Measurements from ENCODE around the gene KRT78.

DNA sequence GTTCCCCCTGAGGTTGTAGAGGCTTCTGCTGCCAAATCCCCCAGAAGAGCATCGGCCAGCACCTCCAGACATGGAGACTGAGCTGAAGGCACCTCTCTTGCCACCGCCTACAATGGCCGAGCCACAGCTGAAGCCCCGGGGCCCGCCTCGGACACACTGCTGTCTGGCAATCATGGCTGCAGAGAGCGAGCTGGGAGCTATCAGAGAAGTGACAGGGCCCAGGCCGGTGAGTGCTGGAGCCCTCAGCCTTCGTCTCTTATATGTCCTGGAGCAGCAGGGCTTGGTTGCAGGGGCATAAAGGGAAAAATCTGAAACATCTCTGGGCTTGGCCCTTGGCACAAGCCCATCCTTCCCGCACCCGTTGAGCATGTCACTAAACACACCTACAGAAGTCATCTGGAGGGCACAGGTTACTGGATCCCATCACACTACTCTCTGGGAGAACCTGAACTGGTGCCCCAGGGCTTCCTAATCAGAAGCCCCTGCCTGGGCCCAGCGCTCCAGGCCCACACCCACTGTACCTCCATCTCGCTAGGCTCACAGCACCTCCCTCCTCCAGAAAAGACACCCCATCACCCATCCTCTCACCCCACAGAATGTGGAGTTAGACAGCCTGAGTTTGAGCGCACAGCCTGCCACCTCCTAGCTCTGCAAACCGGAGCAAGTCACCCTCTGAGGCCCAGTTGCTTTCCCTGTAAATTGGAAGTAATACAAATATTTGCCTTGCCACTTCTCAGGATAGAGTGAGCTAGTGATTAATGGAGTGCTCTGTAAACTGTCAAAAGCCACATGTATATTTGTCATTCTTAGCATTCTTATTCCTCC, 34.7 kb downstream of the KRT78 start, which contains the start of gene KRT4:
- TF ChIP-seq, protein P1, sequence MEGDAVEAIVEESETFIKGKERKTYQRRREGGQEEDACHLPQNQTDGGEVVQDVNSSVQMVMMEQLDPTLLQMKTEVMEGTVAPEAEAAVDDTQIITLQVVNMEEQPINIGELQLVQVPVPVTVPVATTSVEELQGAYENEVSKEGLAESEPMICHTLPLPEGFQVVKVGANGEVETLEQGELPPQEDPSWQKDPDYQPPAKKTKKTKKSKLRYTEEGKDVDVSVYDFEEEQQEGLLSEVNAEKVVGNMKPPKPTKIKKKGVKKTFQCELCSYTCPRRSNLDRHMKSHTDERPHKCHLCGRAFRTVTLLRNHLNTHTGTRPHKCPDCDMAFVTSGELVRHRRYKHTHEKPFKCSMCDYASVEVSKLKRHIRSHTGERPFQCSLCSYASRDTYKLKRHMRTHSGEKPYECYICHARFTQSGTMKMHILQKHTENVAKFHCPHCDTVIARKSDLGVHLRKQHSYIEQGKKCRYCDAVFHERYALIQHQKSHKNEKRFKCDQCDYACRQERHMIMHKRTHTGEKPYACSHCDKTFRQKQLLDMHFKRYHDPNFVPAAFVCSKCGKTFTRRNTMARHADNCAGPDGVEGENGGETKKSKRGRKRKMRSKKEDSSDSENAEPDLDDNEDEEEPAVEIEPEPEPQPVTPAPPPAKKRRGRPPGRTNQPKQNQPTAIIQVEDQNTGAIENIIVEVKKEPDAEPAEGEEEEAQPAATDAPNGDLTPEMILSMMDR (conservative IDR thresholded peaks at IDR 0.05; ENCODE audit: low read depth, low read length): no peak
- no peak for TF ChIP-seq EZH2 (IDR thresholded peaks at IDR 0.05; ENCODE audit: low read length, unreplicated experiment)
